DOHH2 (cell line): ENCODE data around the gene SNX20.

Experiments used
- H3F3A ChIP-seq: fragments of 200-600 bp; sonication (generic), shearing (Covaris generic); 2 replicates; pipeline ENCODE4 v1.6.0; 2016; ENCODE audit warnings: antibody characterized with exemption, mild to moderate bottlenecking; ENCODE audit not compliant: control insufficient read depth, insufficient read depth
- H3K27ac ChIP-seq: fragments of 200-600 bp; sonication (generic); 2 replicates; pipeline ENCODE4 v1.5.1; 2014; ENCODE audit warnings: low read depth, mild to moderate bottlenecking, low read length, moderate library complexity
- H3K27me3 ChIP-seq: fragments of 200-600 bp; sonication (generic); 2 replicates; pipeline ENCODE4 v1.6.1; 2014; ENCODE audit warnings: mild to moderate bottlenecking, low read length, mixed read lengths; ENCODE audit not compliant: control insufficient read depth
- H3K36me3 ChIP-seq: fragments of 200-600 bp; sonication (generic); 2 replicates; pipeline ENCODE4 v1.6.1; 2014; ENCODE audit warnings: mild to moderate bottlenecking, low read length, moderate library complexity, mixed read lengths; ENCODE audit not compliant: control insufficient read depth
- H3K4me1 ChIP-seq: fragments of 200-600 bp; sonication (generic); 2 replicates; pipeline ENCODE4 v1.6.1; 2014; ENCODE audit warnings: mild to moderate bottlenecking, low read length, mixed read lengths; ENCODE audit not compliant: control insufficient read depth
- H3K4me2 ChIP-seq: fragments of 200-600 bp; sonication (generic); 2 replicates; pipeline ENCODE4 v1.6.0; 2014; ENCODE audit warnings: mild to moderate bottlenecking, low read length, moderate library complexity
- H3K4me3 ChIP-seq: fragments of 200-600 bp; sonication (generic); 2 replicates; pipeline ENCODE4 v1.5.1; 2014; ENCODE audit warnings: mild to moderate bottlenecking, low read length, mixed read lengths
- H3K79me2 ChIP-seq: fragments of 200-600 bp; sonication (generic); 2 replicates; pipeline ENCODE4 v1.6.1; 2014; ENCODE audit warnings: mild to moderate bottlenecking, low read length, mixed read lengths; ENCODE audit not compliant: control insufficient read depth
- H3K9me2 ChIP-seq: fragments of 200-600 bp; sonication (generic); replicated peaks from 2 replicates; pipeline ENCODE4 v1.6.1; 2014; ENCODE audit warnings: mild to moderate bottlenecking, low read length, mixed read lengths; ENCODE audit not compliant: control insufficient read depth
- H3K9me3 ChIP-seq: fragments of 200-600 bp; sonication (generic); 2 replicates; pipeline ENCODE4 v1.6.1; 2014; ENCODE audit warnings: antibody characterized with exemption, low read length, mixed read lengths; ENCODE audit not compliant: control insufficient read depth, insufficient read depth
- H4K20me1 ChIP-seq: fragments of 200-600 bp; sonication (generic); 2 replicates; pipeline ENCODE4 v1.6.0; 2014; ENCODE audit warnings: low read depth, mild to moderate bottlenecking, antibody characterized with exemption, low read length, moderate library complexity; ENCODE audit not compliant: control insufficient read depth, insufficient read depth
- CTCF ChIP-seq: fragments of 200-600 bp; sonication (generic); IDR thresholded peaks from one replicate; pipeline ENCODE4 v1.5.1; 2014; ENCODE audit warnings: antibody characterized with exemption, mild to moderate bottlenecking, low read depth, low read length; ENCODE audit not compliant: poor library complexity, severe bottlenecking
- EZH2phosphoT487 ChIP-seq: fragments of 200-600 bp; sonication (generic); IDR thresholded peaks from 2 replicates; pipeline ENCODE4 v1.6.1; 2017; ENCODE audit warnings: borderline replicate concordance, mild to moderate bottlenecking, antibody characterized with exemption, low read length, moderate library complexity, mixed read lengths

SNX20 gene

DNA sequence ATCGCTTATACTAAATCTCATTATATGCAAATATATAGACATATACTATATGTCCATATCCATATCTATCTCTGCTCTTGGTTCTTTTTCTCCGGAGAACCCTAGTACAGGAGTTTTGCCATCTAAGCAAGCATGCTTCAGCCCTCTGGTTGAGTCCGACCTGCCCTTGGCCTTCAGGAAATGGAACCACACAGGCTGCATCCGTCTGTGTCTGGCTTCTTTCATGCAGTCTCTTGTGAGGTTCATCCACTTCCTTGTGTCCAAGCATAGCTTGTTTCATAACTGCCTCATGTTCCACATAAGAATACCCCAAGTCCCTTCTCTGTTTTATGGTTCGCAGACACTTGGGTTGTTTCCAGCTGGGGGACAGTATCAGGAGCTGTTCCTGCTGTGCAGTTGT lies 16.8 kb downstream of the SNX20 start:
- Histone ChIP-seq H3K36me3 (no peaks in the 10 kb centered on the region), H3K4me3 (no peak overlapping the region), H3K4me2 (no peak overlapping the region), H3F3A (no peaks in the 10 kb centered on the region), H3K9me3 (no peaks in the 10 kb centered on the region), H3K9me2 (no peaks in the 10 kb centered on the region), H3K27ac (no peak overlapping the region), H4K20me1 (no peaks in the 10 kb centered on the region), H3K27me3 (no peaks in the 10 kb centered on the region), H3K79me2 (no peaks in the 10 kb centered on the region), H3K4me1 (no peaks in the 10 kb centered on the region)
- TF ChIP-seq CTCF (no peak), EZH2phosphoT487 (no peak)

- no peaks in the 10 kb centered on the region for H3F3A ChIP-seq
Measured at GRCh38 chr16:50662306-50662940, 18.7 kb downstream of the SNX20 start.

DNA sequence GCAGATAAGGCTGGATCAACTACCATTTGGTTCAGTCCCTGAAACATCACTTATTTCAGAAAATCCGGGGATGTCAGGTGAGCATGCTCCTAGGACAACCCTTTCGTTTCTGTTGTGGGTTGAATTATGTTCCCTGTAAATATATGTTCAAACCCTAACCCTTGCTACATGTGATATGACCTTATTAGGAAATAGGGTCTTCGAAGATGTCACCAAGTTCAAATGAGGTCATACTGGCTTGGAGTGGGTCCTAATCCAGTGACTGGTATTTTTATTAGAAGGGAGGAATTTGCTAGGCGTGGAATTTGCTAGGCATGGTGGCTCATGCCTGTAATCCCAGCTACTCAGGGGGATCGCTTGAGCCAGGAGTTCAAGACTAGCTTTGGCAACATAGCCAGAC lies 21.3 kb downstream of the SNX20 start:
- no peaks in the 10 kb centered on the region for H3K9me3 ChIP-seq
- no peaks in the 10 kb centered on the region for H3K27me3 ChIP-seq
- H3K79me2 ChIP-seq: no peaks in the 10 kb centered on the region

More at GRCh38 chr16:50662306-50662940, 18.7 kb downstream of the SNX20 start:
- no peaks in the 10 kb centered on the region for H3K9me2 ChIP-seq
- H3K27me3 ChIP-seq: no peaks in the 10 kb centered on the region
- H3K36me3 ChIP-seq: no peaks in the 10 kb centered on the region
- no peaks in the 10 kb centered on the region for H4K20me1 ChIP-seq
- TF ChIP-seq CTCF: no peak
- no peak for TF ChIP-seq EZH2phosphoT487
- no peaks in the 10 kb centered on the region for H3K9me3 ChIP-seq
- H3K4me1 ChIP-seq: no peaks in the 10 kb centered on the region
- no peaks in the 10 kb centered on the region for H3K79me2 ChIP-seq
- H3K4me2 ChIP-seq: no peak overlapping the region
- no peak overlapping the region for H3K27ac ChIP-seq
- H3K4me3 ChIP-seq: no peak overlapping the region

More for the DNA sequence above, 21.3 kb downstream of the SNX20 start:
- TF ChIP-seq EZH2phosphoT487 (no peak), CTCF (no peak)
- no peaks in the 10 kb centered on the region for H3K36me3 ChIP-seq
- H3K4me2 ChIP-seq: no peak overlapping the region
- no peaks in the 10 kb centered on the region for H4K20me1 ChIP-seq
- no peak overlapping the region for H3K4me3 ChIP-seq
- no peak overlapping the region for H3K27ac ChIP-seq
- no peaks in the 10 kb centered on the region for H3F3A ChIP-seq
- no peaks in the 10 kb centered on the region for H3K9me2 ChIP-seq
- H3K4me1 ChIP-seq: no peaks in the 10 kb centered on the region
